SK-N-SH (cell line): ENCODE data around the gene LGSN.

ENCODE experiments used
- MEF2A ChIP-seq: IDR thresholded peaks from 2 replicates; pipeline ENCODE4 v1.4.0; 2012; ENCODE audit warnings: low read depth, borderline replicate concordance
- NFIC ChIP-seq: IDR thresholded peaks from 2 replicates; pipeline ENCODE4 v1.4.0; 2012; ENCODE audit warnings: borderline replicate concordance
- POLR2AphosphoS5 ChIP-seq: IDR thresholded peaks from 2 replicates; pipeline ENCODE4 v1.6.1; 2012; ENCODE audit warnings: low read depth, low read length
- RAD21 ChIP-seq: IDR thresholded peaks from 2 replicates; pipeline ENCODE4 v1.6.1; 2012; ENCODE audit warnings: mild to moderate bottlenecking, low read length
- REST ChIP-seq: IDR thresholded peaks from 2 replicates; pipeline ENCODE4 v1.6.1; 2012; ENCODE audit warnings: mild to moderate bottlenecking, low read depth, low read length, moderate library complexity
- TF ChIP-seq, protein P1 (sequence below): fragments of 200-600 bp; sonication (generic); IDR thresholded peaks from 2 replicates; pipeline ENCODE4 v1.6.1; 2017; ENCODE audit warnings: antibody characterized with exemption, mild to moderate bottlenecking, moderate library complexity

- TF ChIP-seq MEF2A (no peak), RAD21 (no peak), POLR2AphosphoS5 (no peak), REST (no peak), NFIC (no peak)
- TF ChIP-seq, protein P1, sequence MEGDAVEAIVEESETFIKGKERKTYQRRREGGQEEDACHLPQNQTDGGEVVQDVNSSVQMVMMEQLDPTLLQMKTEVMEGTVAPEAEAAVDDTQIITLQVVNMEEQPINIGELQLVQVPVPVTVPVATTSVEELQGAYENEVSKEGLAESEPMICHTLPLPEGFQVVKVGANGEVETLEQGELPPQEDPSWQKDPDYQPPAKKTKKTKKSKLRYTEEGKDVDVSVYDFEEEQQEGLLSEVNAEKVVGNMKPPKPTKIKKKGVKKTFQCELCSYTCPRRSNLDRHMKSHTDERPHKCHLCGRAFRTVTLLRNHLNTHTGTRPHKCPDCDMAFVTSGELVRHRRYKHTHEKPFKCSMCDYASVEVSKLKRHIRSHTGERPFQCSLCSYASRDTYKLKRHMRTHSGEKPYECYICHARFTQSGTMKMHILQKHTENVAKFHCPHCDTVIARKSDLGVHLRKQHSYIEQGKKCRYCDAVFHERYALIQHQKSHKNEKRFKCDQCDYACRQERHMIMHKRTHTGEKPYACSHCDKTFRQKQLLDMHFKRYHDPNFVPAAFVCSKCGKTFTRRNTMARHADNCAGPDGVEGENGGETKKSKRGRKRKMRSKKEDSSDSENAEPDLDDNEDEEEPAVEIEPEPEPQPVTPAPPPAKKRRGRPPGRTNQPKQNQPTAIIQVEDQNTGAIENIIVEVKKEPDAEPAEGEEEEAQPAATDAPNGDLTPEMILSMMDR, result no peak
Observed at GRCh38 chr6:63295553-63296194, 24.1 kb downstream of the LGSN start.
